Measurements from ENCODE around the gene ZBTB46. TPM values are rescaled to one million over a fixed set of nuclear protein-coding genes. Genes with fewer than 3 reads are reported as not detected.

ZBTB46 gene
- total RNA-seq, 1 experiment from 2014 or later, result 2.5 TPM

GRCh38 chr20:63747622-63748069, 83.4 kb downstream of the ZBTB46 start:
- intact Hi-C loops (cut with micrococcal nuclease; ENCODE audit: unreplicated experiment), result no loop called here
- H3K27ac Mint-ChIP-seq (ENCODE audit: unreplicated experiment), result no peak overlapping the region

GRCh38 chr20:63746751-63747315, 84.2 kb downstream of the ZBTB46 start:
- H3K4me3 Mint-ChIP-seq (ENCODE audit: low read depth, unreplicated experiment), result no peak overlapping the region
- peaks cover 25% of the 10 kb centered on the region for H3K36me3 Mint-ChIP-seq (ENCODE audit: insufficient read depth, unreplicated experiment)
- H3K9me3 Mint-ChIP-seq (ENCODE audit: low read depth, unreplicated experiment), result no peaks in the 10 kb centered on the region
- DNase-seq, result no peak
- intact Hi-C loops (cut with micrococcal nuclease; ENCODE audit: unreplicated experiment), result no loop called here
- no peaks in the 10 kb centered on the region for H3K27me3 Mint-ChIP-seq (ENCODE audit: unreplicated experiment)
- CTCF ChIA-PET, result no interaction called here
- TF ChIP-seq, protein P1, sequence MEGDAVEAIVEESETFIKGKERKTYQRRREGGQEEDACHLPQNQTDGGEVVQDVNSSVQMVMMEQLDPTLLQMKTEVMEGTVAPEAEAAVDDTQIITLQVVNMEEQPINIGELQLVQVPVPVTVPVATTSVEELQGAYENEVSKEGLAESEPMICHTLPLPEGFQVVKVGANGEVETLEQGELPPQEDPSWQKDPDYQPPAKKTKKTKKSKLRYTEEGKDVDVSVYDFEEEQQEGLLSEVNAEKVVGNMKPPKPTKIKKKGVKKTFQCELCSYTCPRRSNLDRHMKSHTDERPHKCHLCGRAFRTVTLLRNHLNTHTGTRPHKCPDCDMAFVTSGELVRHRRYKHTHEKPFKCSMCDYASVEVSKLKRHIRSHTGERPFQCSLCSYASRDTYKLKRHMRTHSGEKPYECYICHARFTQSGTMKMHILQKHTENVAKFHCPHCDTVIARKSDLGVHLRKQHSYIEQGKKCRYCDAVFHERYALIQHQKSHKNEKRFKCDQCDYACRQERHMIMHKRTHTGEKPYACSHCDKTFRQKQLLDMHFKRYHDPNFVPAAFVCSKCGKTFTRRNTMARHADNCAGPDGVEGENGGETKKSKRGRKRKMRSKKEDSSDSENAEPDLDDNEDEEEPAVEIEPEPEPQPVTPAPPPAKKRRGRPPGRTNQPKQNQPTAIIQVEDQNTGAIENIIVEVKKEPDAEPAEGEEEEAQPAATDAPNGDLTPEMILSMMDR (IDR thresholded peaks at IDR 0.05; ENCODE audit: unreplicated experiment), result no peak
- H3K27ac Mint-ChIP-seq (ENCODE audit: unreplicated experiment), result no peak overlapping the region
- no TSS peak for BruUV-seq (replicated peaks)
- H3K4me1 Mint-ChIP-seq (ENCODE audit: low read depth, unreplicated experiment), result no peaks in the 10 kb centered on the region

More at GRCh38 chr20:63747622-63748069, 83.4 kb downstream of the ZBTB46 start:
- Mint-ChIP-seq H3K4me1 (ENCODE audit: low read depth, unreplicated experiment) (no peaks in the 10 kb centered on the region), H3K9me3 (ENCODE audit: low read depth, unreplicated experiment) (no peaks in the 10 kb centered on the region), H3K36me3 (ENCODE audit: insufficient read depth, unreplicated experiment) (peaks cover 25% of the 10 kb centered on the region), H3K27me3 (ENCODE audit: unreplicated experiment) (no peaks in the 10 kb centered on the region), H3K4me3 (ENCODE audit: low read depth, unreplicated experiment) (no peak overlapping the region)
- CTCF ChIA-PET, result no interaction called here
- TF ChIP-seq, protein P1 (IDR thresholded peaks at IDR 0.05; ENCODE audit: unreplicated experiment), result no peak
- DNase-seq, result no peak
- no TSS peak for BruUV-seq (replicated peaks)

DNA sequence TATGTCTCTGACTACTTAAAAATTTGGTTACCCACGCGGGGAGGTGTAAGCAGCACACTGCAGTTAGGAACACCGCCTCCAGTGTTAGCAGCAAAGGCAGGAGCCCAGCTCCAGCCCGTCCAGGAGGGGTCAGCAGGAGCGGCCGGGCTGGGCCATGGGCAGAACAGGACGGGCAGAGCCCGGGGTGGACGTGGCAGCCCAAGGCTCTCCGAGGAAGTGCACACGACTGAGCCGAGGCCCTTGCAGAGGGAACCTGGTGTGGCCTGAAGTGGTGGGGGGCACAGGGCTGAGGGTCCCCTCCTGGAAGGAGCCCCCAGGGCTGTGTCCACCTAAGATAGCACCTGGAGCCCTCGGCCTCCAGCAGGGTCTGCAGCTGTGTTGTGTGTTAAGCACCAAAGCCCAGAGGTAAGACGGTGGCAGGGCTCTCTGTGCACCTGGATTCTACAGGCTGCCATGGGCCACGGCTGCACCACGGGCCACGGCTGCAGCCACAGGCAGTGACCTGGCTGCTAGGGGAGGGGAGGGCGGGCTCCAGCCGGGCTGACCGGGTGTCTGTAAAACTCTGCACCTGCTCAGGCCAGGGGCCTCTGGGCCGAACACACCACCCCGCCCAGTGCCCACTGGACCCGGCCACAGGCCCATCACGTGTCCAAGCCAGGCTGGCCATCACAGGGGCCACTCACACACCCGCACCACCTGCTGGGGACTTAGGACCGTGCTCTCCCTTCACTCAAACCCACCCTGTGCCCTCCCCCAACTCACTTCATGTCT, 84.9 kb downstream of the ZBTB46 start:
- TF ChIP-seq, protein P1 (IDR thresholded peaks at IDR 0.05; ENCODE audit: unreplicated experiment), result no peak
- no peaks in the 10 kb centered on the region for H3K9me3 Mint-ChIP-seq (ENCODE audit: low read depth, unreplicated experiment)

GRCh38 chr20:63745424-63745805, 85.6 kb downstream of the ZBTB46 start:
- no peak overlapping the region for H3K27ac Mint-ChIP-seq (ENCODE audit: unreplicated experiment)
- H3K4me3 Mint-ChIP-seq (ENCODE audit: low read depth, unreplicated experiment), result no peak overlapping the region
- DNase-seq, result no peak
- H3K4me1 Mint-ChIP-seq (ENCODE audit: low read depth, unreplicated experiment), result no peaks in the 10 kb centered on the region
- no peaks in the 10 kb centered on the region for H3K27me3 Mint-ChIP-seq (ENCODE audit: unreplicated experiment)
- no TSS peak for BruUV-seq (replicated peaks)
- no peaks in the 10 kb centered on the region for H3K9me3 Mint-ChIP-seq (ENCODE audit: low read depth, unreplicated experiment)
- intact Hi-C loops (cut with micrococcal nuclease; ENCODE audit: unreplicated experiment), result no loop called here
- TF ChIP-seq, protein P1 (IDR thresholded peaks at IDR 0.05; ENCODE audit: unreplicated experiment), result no peak
- peaks cover 36% of the 10 kb centered on the region for H3K36me3 Mint-ChIP-seq (ENCODE audit: insufficient read depth, unreplicated experiment)
- CTCF ChIA-PET, result no interaction called here

More for the DNA sequence above, 84.9 kb downstream of the ZBTB46 start:
- DNase-seq, result no peak
- Mint-ChIP-seq H3K4me3 (ENCODE audit: low read depth, unreplicated experiment) (no peak overlapping the region), H3K27ac (ENCODE audit: unreplicated experiment) (no peak overlapping the region), H3K36me3 (ENCODE audit: insufficient read depth, unreplicated experiment) (peaks cover 29% of the 10 kb centered on the region), H3K4me1 (ENCODE audit: low read depth, unreplicated experiment) (no peaks in the 10 kb centered on the region), H3K27me3 (ENCODE audit: unreplicated experiment) (no peaks in the 10 kb centered on the region)
- intact Hi-C loops (cut with micrococcal nuclease; ENCODE audit: unreplicated experiment), result no loop called here
- CTCF ChIA-PET, result no interaction called here
- BruUV-seq (replicated peaks), result no TSS peak

Data from Calu3 (cell line).